ENCODE results near the gene SCFD2.

The SCFD2 gene

DNA sequence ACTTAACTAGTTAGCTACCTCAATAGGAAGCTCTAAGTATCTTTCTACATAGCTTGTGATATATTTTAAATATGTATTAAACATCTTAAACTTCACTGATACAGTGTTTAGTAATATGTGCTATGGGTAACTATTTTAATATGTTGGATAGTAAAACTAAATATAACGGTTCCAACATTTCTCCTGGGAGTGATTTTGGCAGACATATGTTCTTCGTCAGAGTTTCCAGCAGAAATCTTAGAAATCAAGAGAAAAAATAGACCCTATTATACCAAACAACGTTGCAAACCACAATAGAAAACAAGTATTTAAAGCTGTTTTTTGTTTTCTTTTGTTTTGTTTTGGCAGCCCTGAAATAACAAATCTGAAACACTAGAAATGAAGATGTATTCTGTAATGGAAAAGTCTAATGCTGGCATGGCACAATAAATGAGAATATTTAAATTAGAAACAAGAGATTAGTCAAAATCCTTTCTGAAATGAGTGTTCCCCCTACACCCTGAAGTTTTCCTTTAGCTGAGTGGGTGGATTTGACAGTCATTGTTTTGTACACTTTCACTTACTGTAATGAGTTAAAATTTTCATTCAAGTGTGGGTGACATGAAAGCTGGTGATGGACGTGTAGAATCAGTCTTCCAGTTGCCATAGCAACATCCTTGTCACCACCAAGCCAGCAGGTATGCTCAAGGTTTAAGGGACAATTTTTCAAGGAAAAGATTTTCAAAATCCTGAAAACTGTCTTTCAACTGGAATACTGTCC is 233.5 kb downstream of the SCFD2 start:
- DNase-seq = peak; percentile 60

- no peak for DNase-seq
Observed at GRCh38 chr4:53131562-53131925, 234.3 kb downstream of the SCFD2 start.

DNA sequence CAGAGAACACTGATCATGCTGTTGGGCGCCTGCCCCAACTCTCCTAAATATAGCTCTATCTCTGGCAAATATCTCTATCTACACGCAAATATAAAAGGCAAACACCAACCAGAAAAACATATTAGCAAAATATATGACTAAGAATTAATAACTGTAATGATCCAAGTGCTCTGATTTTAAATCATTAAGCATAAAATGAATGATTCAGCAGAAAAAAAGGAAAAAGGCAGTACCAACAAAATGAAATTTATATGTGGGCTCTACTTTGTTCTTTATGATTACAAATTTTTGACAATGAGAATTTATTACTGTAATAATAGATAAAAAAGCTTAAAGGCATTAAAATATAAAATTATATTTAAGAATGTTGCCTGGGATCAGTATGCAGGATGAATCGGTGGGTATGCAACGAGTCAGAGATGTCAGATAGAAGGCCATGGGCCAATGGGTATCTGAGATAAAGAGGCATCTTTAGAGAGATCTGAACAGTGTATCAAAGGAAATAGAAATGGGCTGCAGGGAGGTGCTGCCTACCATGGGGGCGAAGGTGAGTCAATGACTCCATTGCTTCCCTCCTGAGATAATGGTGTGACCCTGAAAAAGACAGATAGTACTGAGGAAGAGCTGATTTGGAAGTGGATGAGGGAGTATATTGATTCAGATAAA is 234.8 kb downstream of the SCFD2 start:
- no peak for DNase-seq

DNA sequence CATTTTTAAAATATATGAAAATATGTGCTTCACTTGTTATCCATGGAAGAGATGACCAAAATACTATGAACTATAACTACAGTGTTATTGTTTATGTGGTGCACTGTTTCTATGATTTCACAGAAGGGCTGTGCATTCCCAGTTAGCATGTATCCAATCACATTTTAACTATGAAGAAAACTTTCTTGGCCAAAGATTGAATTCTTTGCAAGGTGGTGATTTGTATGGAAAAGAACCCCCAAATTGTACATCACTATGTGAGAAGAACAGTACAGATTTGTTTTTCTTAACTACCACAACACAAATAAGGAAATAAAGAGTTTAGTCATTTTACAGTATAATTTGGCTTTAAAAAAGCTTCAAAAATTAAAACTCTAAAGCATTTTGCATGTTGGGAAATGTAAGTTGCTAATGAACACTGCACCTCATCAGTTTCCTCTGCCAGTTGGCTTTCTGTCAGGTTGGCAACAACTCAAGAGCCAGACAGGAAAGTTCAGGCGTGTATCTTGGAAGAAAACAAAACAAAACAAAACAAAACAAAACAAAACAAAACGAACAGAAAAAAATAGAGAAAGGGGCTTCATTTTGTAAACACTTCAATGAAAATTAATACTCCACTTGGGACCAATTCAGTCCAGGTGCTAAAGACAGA is 237.0 kb downstream of the SCFD2 start:
- DNase-seq = peak; percentile 53

- peak; percentile 14 for DNase-seq
Observed at GRCh38 chr4:53128231-53128630, 237.6 kb downstream of the SCFD2 start.

- no peak for DNase-seq
Observed at GRCh38 chr4:53127365-53127764, 238.5 kb downstream of the SCFD2 start.

- DNase-seq = no peak
Observed at GRCh38 chr4:53126099-53126498, 239.8 kb downstream of the SCFD2 start.

- no peak for DNase-seq
Observed at GRCh38 chr4:53123819-53124218, 242.0 kb downstream of the SCFD2 start.

GRCh38 chr4:53123171-53123570 is 242.7 kb downstream of the SCFD2 start:
- no peak for DNase-seq

DNA sequence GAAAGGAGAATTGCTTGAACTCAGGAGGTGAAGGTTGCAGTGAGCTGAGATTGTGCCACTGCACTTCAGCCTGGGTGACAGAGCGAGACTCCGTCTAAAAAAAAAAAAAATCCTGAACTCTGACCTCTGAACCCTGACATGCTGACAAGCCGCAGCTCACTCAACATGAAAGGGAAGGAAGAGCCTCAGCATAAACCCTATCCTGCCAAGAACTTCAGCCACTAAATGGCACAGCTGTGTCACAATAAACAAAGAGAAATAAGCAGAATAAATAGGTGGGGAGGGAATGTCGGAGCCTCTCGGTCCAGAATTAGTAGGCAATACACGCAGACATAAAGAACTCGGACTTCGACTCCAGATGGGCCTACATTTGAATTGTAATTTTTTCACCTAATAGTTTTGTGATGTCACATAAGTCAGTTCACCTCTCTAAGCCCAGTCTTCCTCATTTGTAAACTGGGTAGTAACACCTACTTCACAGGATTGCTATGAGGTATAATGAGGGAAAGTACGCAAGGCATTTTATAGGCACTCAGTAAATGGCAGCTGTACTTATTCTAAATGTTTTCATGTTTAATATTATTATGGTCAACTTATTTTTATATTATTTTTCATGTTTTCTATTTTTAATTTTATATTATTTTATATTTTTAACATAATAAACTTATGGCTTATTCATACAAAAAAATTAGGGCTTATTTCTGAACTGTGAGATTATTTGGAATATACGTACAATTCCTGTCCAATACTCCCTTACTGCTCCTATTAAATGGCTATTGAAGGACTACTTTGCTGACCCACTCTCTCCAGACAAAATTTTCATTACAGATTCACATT is 243.4 kb downstream of the SCFD2 start:
- no peak for DNase-seq

DNA sequence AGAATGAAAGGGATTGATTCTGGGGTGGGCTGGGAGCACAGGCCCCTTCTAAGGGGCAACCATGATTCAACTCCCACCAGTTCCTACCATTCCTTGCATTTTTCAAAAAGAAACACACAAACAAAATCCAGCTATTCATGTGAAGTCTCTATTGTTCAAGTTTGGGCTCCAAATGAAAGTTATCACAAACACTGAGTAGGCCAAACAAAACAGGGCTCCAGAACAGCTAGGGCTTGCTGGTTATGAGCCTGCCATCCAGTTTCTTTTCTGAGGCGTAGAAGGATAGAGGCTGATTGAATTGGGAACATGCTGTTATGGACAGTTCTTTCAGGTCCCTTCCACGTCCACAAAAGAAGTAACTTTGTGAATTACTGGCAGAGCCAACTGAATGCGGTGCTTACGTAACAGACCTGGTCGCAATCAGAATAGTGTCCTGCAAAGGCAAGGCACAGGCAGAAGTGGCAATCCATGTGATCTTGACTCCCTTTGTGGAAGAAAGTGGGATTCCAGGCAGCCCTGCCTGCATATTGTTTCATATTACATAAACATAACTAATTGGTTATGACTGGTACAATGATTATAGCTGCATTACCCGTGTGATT is 244.5 kb downstream of the SCFD2 start:
- no peak for DNase-seq

- DNase-seq = no peak
Observed at GRCh38 chr4:53120778-53121177, 245.1 kb downstream of the SCFD2 start.

- DNase-seq = peak; percentile 74
Observed at GRCh38 chr4:53119680-53120079, 246.2 kb downstream of the SCFD2 start.

- no peak for DNase-seq
Observed at GRCh38 chr4:53118676-53119075, 247.2 kb downstream of the SCFD2 start.

GRCh38 chr4:53116954-53117353 is 248.9 kb downstream of the SCFD2 start:
- DNase-seq = no peak

DNA sequence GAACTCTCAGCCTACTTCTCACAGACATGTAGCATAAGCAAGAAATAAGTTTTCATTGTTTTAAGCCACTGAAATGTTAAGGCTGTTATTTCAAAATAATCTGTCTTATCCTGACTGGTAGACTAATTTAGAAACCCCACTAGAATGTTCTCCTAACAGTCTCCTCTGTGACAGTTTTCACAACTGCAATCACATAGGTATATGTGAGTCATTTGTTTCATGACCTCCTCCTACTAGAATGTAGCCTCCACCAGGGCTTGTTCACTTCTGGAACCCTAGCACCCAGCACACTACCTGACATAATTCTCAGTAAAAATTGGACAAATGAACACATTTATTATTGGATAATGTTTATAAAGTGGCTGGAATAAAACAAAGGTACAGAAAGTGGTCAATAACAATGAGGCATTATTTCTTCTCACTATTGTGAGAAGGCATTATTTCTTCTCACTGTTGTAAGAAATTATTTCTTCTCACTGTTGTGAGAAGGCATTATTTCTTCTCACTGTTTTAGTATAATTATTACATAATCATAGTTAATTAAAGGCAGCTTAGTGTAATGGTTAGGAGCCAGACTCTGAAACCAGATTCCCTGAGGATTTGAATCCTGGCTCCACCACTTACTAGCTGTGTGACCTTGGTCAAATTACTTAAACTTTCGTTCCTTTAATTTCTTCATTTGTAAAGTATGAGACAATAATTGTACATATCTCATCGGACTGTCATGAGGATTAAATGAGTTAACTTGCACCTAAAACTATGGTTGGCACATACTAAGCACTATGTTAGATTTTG is 252.2 kb downstream of the SCFD2 start:
- DNase-seq = no peak

DNA sequence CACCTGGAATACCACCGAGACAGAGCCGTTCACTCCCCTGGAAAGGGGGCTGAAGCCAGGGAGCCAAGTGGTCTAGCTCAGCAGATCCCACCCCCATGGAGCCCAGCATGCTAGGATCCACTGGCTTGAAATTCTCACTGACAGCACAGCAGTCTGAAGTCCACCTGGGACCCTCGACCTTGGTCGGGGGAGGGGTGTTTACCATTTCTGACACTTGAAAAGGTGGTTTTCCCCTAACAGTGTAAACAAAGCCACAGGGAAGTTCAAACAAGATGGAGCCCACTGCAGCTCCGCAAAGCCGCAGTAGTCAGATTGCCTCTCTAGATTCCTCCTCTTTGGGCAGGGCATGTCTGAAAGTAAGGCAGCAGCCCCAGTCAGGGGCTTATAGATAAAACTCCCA is 260.5 kb downstream of the SCFD2 start:
- DNase-seq = no peak

- DNase-seq = no peak
Observed at GRCh38 chr4:53103481-53103880, 262.4 kb downstream of the SCFD2 start.

DNA sequence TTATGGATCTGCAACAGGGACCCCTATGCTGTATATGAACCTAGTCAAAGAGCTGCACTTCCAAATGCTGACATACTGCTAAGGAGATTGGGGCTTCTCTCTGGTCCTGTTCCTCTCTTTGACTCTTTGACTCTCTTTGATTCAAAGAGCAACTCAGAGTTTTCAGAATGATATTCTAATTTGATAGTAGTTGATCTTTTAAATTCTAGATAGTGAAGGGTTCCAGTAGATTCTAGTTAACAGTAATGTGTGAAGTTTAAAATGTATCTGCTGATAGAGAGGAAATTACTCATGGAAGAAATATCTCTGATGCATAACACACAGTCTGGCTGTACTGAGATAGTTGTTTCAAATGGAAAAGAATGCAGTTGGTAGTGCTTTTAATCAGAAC is 264.7 kb downstream of the SCFD2 start:
- no peak for DNase-seq

- DNase-seq = no peak
Observed at GRCh38 chr4:53100501-53101190, 265.2 kb downstream of the SCFD2 start.

GRCh38 chr4:53098681-53099121 is 267.2 kb downstream of the SCFD2 start:
- no peak for DNase-seq
